ENCODE results near the gene EFL1.

DNA sequence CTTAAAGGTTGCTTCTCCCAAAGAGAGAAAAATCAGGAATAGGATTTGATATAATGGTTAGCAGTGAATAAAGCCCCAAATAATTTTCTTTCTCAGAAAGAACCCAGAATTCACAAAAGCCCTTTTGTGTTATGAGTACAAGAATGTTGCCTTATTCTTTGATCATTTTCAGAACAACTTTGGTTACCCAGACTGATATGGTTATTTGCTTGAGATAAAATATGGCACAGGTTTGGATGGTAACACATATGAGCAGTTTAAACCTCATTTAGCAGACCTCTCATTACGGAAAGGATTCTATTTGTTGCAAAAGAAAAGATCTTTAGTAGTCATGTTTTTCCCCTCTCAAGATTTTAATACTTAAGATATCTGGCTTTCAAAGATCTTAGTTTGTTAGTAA, 111.9 kb downstream of the EFL1 start:
- TF ChIP-seq RFX5 (IDR thresholded peaks at IDR 0.05; ENCODE audit: low read length): no peak
- TF ChIP-seq GABPA (IDR thresholded peaks at IDR 0.05; ENCODE audit: low read depth): no peak
- TF ChIP-seq, protein P1, sequence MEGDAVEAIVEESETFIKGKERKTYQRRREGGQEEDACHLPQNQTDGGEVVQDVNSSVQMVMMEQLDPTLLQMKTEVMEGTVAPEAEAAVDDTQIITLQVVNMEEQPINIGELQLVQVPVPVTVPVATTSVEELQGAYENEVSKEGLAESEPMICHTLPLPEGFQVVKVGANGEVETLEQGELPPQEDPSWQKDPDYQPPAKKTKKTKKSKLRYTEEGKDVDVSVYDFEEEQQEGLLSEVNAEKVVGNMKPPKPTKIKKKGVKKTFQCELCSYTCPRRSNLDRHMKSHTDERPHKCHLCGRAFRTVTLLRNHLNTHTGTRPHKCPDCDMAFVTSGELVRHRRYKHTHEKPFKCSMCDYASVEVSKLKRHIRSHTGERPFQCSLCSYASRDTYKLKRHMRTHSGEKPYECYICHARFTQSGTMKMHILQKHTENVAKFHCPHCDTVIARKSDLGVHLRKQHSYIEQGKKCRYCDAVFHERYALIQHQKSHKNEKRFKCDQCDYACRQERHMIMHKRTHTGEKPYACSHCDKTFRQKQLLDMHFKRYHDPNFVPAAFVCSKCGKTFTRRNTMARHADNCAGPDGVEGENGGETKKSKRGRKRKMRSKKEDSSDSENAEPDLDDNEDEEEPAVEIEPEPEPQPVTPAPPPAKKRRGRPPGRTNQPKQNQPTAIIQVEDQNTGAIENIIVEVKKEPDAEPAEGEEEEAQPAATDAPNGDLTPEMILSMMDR (IDR thresholded peaks at IDR 0.05): no peak
- TF ChIP-seq RAD21 (IDR thresholded peaks at IDR 0.05; ENCODE audit: low read length): no peak
- TF ChIP-seq POLR2AphosphoS5 (IDR thresholded peaks at IDR 0.05; ENCODE audit: low read depth, low read length): no peak
